MG63 (cell line): Measurements from ENCODE around the gene LNPK. TPM values are rescaled to one million over a fixed set of nuclear protein-coding genes. Genes with fewer than 3 reads are reported as not detected.

ENCODE experiments used
- DNase-seq: peaks from one replicate; pipeline ENCODE4 v3.0.0-alpha.2; 2020
- H3K27me3 ChIP-seq: fragments of 250-450 bp; sonication (Bioruptor Pico); 2 replicates; pipeline ENCODE4 v1.5.1; 2020; ENCODE audit warnings: mild to moderate bottlenecking, moderate library complexity
- H3K36me3 ChIP-seq: fragments of 250-450 bp; sonication (Bioruptor Pico); 2 replicates; pipeline ENCODE4 v1.5.1; 2020; ENCODE audit warnings: mild to moderate bottlenecking, moderate library complexity
- H3K4me3 ChIP-seq: fragments of 250-450 bp; sonication (Bioruptor Pico); 2 replicates; pipeline ENCODE4 v1.5.1; 2020; ENCODE audit warnings: mild to moderate bottlenecking, moderate library complexity
- H3K9me3 ChIP-seq: fragments of 250-450 bp; sonication (Bioruptor Pico); 2 replicates; pipeline ENCODE4 v1.5.1; 2020; ENCODE audit warnings: mild to moderate bottlenecking, moderate library complexity
- total RNA-seq: library from RNA; depleted of rRNA; stranded (reverse); fragments of >200 nt; shearing (Covaris generic); gene quantifications from 2 replicates; pipeline ENCODE4 v1.2.3, GENCODE V29; 2014; ENCODE audit warnings: low replicate concordance; rRNA removed

LNPK gene
- 38.4 and 71.7 TPM in 2 replicates for total RNA-seq

DNA sequence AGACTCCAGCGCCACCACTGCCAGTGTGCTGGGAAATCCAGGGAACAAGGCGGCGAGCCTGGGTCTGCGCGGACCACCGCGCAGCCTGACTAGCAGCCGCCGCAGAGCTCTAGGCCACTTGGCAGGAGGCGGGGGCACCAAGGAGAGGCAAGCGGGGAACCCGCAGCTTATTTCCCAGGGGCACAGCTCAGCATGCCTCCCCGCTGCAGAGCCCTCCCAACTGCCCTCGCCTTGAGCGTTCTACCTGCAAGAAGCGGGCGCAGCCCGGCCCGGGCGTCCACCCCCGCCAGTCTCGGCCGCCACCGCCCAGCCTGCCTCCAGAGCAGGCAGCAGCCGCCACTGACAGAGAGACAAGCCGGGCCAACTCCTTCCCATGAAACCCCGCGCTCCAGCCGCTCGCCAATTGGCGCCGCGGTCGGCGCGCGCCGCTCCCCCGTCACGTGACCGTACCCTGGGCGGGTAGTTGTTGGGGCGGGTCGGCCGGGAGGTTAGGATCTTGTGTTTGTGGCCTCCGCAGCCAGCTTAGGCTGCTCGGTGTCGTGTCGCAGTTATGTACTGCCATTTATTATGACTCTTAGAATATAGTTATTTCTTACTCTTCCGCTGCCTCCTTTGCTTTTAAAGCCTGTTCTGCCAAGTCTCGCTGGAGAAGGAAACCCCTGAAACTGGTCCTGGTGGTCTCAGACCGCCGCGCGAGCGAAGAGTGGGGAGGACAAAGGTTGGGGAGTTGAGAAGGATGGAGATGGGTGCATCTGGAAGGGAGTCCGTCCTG lies at the start of gene LNPK:
Gene LNPK (minus strand): TSS at position 352 of the 772 bp plus-strand sequence. CDS start 6,683 bp downstream, outside the sequence.
- Histone ChIP-seq H3K9me3 (no peaks in the 10 kb centered on the region), H3K36me3 (no peaks in the 10 kb centered on the region), H3K4me3 (peak within 1 kb of the TSS; percentile 85), H3K27me3 (no peaks in the 10 kb centered on the region)
- peak; percentile 93 for DNase-seq

- H3K36me3 ChIP-seq = no peaks in the 10 kb centered on the region
- H3K4me3 ChIP-seq = no peak overlapping the region
- no peak for DNase-seq
- no peaks in the 10 kb centered on the region for H3K9me3 ChIP-seq
- H3K27me3 ChIP-seq = peaks cover 3% of the 10 kb centered on the region; the same call in 1 of the 2 replicates
These were observed 37.3 kb upstream of the LNPK start for GRCh38 chr2:176039375-176039774.

- H3K9me3 ChIP-seq = no peaks in the 10 kb centered on the region
- peaks cover 3% of the 10 kb centered on the region; the same call in 1 of the 2 replicates for H3K27me3 ChIP-seq
- no peak overlapping the region for H3K4me3 ChIP-seq
- no peaks in the 10 kb centered on the region for H3K36me3 ChIP-seq
- no peak for DNase-seq
These were observed 36.6 kb upstream of the LNPK start for GRCh38 chr2:176038694-176039093.

GRCh38 chr2:176035013-176035691 lies 33.1 kb upstream of the LNPK start:
- no peaks in the 10 kb centered on the region for H3K9me3 ChIP-seq
- H3K36me3 ChIP-seq = no peaks in the 10 kb centered on the region
- H3K4me3 ChIP-seq = no peak overlapping the region
- DNase-seq = no peak
- 0 out of 2 replicates have a peak, but pooled peaks cover 2% of the 10 kb centered on the region for H3K27me3 ChIP-seq

GRCh38 chr2:176027806-176028205 lies 25.7 kb upstream of the LNPK start:
- H3K36me3 ChIP-seq = no peaks in the 10 kb centered on the region
- no peak for DNase-seq

DNA sequence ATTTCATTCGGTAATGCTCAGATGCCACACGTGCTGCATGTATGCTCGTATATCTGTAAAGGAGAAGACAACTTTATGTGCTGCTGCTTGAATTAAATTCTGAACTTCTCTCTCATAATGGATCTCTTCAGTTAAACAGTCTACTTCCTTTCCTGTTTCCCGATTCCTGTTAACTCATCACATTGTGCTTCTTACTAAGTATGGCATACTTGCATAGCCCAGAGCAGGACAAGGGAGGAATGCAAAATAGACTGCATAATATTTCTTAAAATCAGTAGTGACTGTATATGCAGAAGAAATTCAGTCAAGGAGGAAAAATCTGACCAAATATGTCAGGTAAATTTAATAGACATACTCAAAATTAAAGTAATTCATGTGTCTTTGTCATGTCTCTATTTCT lies 23.9 kb upstream of the LNPK start:
- Histone ChIP-seq H3K36me3 (no peaks in the 10 kb centered on the region), H3K27me3 (peaks cover 14% of the 10 kb centered on the region), H3K4me3 (no peak overlapping the region), H3K9me3 (no peaks in the 10 kb centered on the region)
- no peak for DNase-seq

More at GRCh38 chr2:176027806-176028205, 25.7 kb upstream of the LNPK start:
- Histone ChIP-seq H3K9me3 (no peaks in the 10 kb centered on the region), H3K4me3 (no peak overlapping the region), H3K27me3 (peaks cover 14% of the 10 kb centered on the region)

- Histone ChIP-seq H3K27me3 (peaks cover 14% of the 10 kb centered on the region), H3K36me3 (no peaks in the 10 kb centered on the region), H3K9me3 (no peaks in the 10 kb centered on the region), H3K4me3 (no peak overlapping the region)
- DNase-seq = no peak
These were observed 22.0 kb upstream of the LNPK start for GRCh38 chr2:176024083-176024482.

DNA sequence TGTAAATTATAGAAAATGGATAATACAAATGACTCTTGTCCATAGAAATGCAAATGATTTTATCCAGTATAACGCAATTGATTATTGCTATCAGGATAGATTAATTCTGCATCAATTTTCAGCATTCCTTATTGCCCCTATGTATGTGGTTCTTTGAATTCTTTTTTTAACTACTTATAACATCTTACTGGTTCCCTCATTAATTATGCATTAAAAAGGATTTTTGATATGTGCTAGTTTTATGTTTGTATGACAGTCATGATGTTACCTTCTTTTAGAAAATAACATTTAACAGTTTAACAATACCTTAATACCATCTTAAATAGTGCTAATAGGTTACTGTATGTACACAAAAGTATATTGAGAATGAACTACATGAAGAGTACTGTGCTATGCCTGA lies 20.0 kb upstream of the LNPK start:
- Histone ChIP-seq H3K9me3 (no peaks in the 10 kb centered on the region), H3K27me3 (peaks cover 12% of the 10 kb centered on the region; the same call in 1 of the 2 replicates), H3K4me3 (no peak overlapping the region), H3K36me3 (no peaks in the 10 kb centered on the region)
- DNase-seq = no peak

GRCh38 chr2:176020400-176020799 lies 18.3 kb upstream of the LNPK start:
- Histone ChIP-seq H3K9me3 (no peaks in the 10 kb centered on the region), H3K36me3 (no peaks in the 10 kb centered on the region), H3K27me3 (peaks cover 4% of the 10 kb centered on the region; the same call in 1 of the 2 replicates), H3K4me3 (no peak overlapping the region)
- DNase-seq = no peak

DNA sequence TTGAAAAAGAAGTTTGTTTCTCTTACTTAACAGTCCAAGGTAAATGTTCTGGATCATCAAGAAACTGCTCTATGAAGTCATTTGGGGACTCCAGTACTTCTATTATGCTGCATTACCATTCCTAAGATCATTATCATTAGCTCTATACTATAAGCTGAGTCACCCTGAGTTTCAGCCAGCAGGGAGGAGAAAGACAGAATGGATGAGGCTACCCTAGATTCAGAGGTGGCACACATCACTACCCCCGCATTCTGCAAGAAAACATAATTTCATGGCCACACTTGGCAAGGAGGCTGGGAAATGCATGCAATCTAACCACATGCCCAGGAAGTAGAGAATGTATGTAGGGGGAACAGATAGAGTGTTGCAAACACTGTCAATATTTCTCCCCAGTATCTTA lies 16.6 kb upstream of the LNPK start:
- no peaks in the 10 kb centered on the region for H3K9me3 ChIP-seq
- H3K4me3 ChIP-seq = no peak overlapping the region
- 0 out of 2 replicates have a peak, but pooled peaks cover 2% of the 10 kb centered on the region for H3K27me3 ChIP-seq
- peak; percentile 23 for DNase-seq
- no peaks in the 10 kb centered on the region for H3K36me3 ChIP-seq

DNA sequence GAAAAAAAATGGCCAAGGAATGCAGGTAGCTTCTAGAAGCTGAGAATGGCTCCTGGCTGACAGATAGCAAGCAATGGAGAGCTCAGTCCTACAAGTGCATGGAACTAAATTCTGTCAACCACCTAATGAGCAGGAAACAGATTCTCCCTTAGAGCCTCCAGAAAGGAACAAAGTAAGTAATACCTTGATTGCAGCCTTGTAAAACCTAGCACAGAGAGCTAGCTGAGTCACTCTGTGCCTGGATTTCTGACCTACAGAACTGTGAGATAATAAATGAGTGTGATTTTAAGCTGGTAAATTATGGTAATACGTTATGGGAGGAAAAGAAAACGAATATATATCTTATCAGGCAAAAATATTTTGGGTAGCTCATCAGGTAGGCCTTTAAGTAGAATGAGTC lies 7.4 kb upstream of the LNPK start:
- Histone ChIP-seq H3K9me3 (no peaks in the 10 kb centered on the region), H3K27me3 (no peaks in the 10 kb centered on the region), H3K4me3 (no peak overlapping the region), H3K36me3 (no peaks in the 10 kb centered on the region)
- no peak for DNase-seq

DNA sequence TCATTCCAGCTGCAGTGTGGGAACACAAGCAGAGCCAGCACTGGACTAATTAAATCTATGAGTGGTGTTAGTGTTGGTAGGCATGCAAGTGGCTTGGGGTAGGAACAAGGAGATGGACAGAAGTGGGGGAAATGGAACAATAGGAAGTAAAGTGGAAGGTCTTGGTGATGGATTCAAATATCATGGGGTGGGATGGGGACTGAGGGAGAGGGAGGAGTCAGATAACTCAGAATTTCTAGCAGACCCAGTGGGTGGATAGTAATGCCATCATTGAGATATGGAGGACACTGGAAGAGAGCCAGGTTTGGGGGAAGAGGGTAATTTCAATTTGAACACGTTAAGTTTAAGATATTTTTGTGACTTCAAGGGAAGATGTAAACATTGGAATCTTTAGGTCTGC lies 2.9 kb upstream of the LNPK start:
- Histone ChIP-seq H3K36me3 (no peaks in the 10 kb centered on the region), H3K9me3 (no peaks in the 10 kb centered on the region), H3K27me3 (no peaks in the 10 kb centered on the region), H3K4me3 (no peak overlapping the region)
- DNase-seq = no peak

DNA sequence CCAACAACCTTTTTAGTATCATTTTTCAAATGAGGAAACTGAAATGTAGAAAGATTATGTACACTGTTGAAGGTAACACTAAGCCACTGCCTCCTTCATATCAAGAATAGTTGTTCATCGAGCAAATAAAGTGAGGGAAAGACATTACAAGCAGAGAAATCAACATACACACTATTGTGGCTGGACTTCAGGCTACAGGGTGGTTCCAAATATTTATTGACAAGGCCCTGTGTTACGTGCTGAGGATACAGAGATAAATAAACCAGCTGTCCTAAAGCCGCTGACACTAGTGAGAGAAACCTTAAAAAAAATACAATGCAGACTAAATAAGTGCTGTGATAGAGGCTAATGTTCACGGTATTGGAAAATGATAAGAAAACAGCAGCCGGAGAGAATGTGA lies 1.9 kb upstream of the LNPK start:
- H3K27me3 ChIP-seq = no peaks in the 10 kb centered on the region
- DNase-seq = no peak
- H3K4me3 ChIP-seq = no peak overlapping the region
- H3K9me3 ChIP-seq = no peaks in the 10 kb centered on the region
- no peaks in the 10 kb centered on the region for H3K36me3 ChIP-seq

GRCh38 chr2:176002688-176003210 lies 682 bp upstream of the LNPK start:
- no peaks in the 10 kb centered on the region for H3K36me3 ChIP-seq
- no peaks in the 10 kb centered on the region for H3K27me3 ChIP-seq
- no peaks in the 10 kb centered on the region for H3K9me3 ChIP-seq
- DNase-seq = peak; percentile 5
- H3K4me3 ChIP-seq = peak overlapping the region; percentile 85

GRCh38 chr2:176001281-176001915 lies 669 bp downstream of the LNPK start:
- Histone ChIP-seq H3K4me3 (peak overlapping the region; percentile 85), H3K36me3 (no peaks in the 10 kb centered on the region), H3K27me3 (no peaks in the 10 kb centered on the region), H3K9me3 (no peaks in the 10 kb centered on the region)
- peak; percentile 44 for DNase-seq

DNA sequence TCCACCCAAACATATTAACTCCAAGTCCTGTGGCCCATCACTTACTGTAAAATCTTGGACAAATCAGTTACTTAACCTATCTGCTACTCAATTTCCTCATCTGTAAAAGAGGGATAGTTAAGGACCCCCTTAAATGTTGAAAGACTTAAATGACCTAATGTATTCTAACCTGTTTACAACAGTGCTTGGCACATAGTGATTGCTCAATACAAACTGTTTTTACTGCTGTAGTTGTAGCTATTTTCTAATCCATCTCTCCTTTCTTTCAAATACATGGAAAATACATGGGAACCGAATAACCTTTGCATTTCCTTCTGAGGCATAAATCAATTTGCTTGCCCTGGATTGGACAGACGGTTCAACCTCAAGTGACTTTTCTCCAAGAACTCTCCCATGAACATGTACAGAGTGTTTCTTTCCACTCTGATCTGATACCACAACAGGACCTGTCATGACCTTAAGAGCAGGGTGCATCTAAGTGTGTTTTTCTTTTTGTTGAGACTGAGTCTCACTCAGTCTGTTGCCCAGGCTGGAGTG lies 2.7 kb downstream of the LNPK start:
- Histone ChIP-seq H3K9me3 (no peaks in the 10 kb centered on the region), H3K36me3 (peaks cover 3% of the 10 kb centered on the region), H3K4me3 (no peak overlapping the region), H3K27me3 (no peaks in the 10 kb centered on the region)
- DNase-seq = no peak

DNA sequence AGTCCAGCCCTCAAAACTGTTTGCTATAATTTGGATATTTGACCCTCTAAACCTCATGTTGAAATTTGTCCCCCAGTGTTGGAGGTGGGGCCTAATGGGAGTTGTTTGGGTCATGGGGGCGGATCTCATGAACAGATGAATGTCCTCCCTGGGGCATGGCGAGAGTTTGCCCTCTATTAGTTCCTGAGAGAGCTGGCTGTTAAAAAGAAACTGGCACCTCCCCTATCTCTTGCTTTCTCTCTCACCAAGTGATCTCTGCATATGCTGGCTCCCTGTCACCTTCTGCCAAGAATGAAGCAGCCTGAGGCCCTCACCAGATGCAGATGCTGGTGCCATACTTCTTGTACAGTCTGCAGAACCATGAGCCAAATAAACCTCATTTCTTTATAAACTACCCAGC lies 12.0 kb downstream of the LNPK start:
- DNase-seq = no peak
- H3K9me3 ChIP-seq = no peaks in the 10 kb centered on the region
- H3K27me3 ChIP-seq = no peaks in the 10 kb centered on the region
- no peak overlapping the region for H3K4me3 ChIP-seq
- H3K36me3 ChIP-seq = peaks cover 18% of the 10 kb centered on the region
